Measurements from ENCODE around the gene DLG5. TPM values are rescaled to one million over a fixed set of nuclear protein-coding genes. Genes with fewer than 3 reads are reported as not detected.

DLG5 gene
- total RNA-seq, 4 donors from 2014 or later, result 52.0 to 127 (median 56.3) TPM

- Histone ChIP-seq H3K4me1 (no peaks in the 10 kb centered on the region), H3K4me3 (no peak overlapping the region), H3K9me3 (no peaks in the 10 kb centered on the region), H3K27me3 (no peaks in the 10 kb centered on the region), H3K36me3 (peaks cover 0 to 100% of the 10 kb centered on the region in 2 donors), H3K27ac (no peak overlapping the region)
- TF ChIP-seq CTCF (IDR thresholded peaks at IDR 0.05) (no peak), EP300 (IDR thresholded peaks at IDR 0.05) (no peak), POLR2AphosphoS5 (IDR thresholded peaks at IDR 0.05) (no peak), POLR2A (IDR thresholded peaks at IDR 0.05) (no peak)
- ATAC-seq, result no peak
- WGBS, 2 donors (ENCODE audit: low coverage in 1 of 2), result 95 to 100% methylated on average over 2 to 6 of the region's 6 CpGs
Measured at GRCh38 chr10:77828377-77828776, 98.2 kb downstream of the DLG5 start.

- H3K27ac ChIP-seq, result no peak overlapping the region
- no peaks in the 10 kb centered on the region for H3K4me1 ChIP-seq
Measured at GRCh38 chr10:77827366-77827765, 99.2 kb downstream of the DLG5 start.

DNA sequence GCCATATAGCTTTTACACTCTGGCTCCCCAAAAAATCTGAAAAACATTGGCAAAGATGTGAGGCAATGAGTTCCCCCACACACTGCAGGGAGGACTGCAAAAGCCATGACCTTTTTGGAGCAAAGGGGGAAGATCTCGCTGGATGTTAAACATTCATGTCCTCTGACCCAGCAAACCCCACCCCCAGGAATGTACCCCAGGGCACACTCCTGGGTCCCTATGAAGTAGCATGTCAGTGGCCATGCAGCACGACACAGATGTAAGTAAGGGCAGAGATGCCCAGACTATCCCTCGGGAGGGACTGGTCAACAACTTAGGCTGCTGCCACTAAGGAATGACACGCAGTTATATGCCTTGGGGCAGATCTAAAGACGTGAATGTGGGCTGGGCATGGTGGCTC lies 100.6 kb downstream of the DLG5 start:
- no peak for ATAC-seq
- WGBS, 2 donors (ENCODE audit: low coverage in 1 of 2), result 57 to 90% methylated on average over 2 of the region's 5 CpGs
- Histone ChIP-seq H3K9me3 (no peaks in the 10 kb centered on the region), H3K27ac (no peak overlapping the region), H3K27me3 (no peaks in the 10 kb centered on the region), H3K4me3 (no peak overlapping the region), H3K36me3 (peaks cover 0 to 98% of the 10 kb centered on the region in 2 donors), H3K4me1 (peaks cover 0 to 4% (median 0%) of the 10 kb centered on the region in 3 donors)
- TF ChIP-seq POLR2A (IDR thresholded peaks at IDR 0.05), result no peak
- no peak for TF ChIP-seq CTCF (IDR thresholded peaks at IDR 0.05)
- no peak for TF ChIP-seq POLR2AphosphoS5 (IDR thresholded peaks at IDR 0.05)
- TF ChIP-seq EP300 (IDR thresholded peaks at IDR 0.05), result no peak

More at GRCh38 chr10:77827366-77827765, 99.2 kb downstream of the DLG5 start:
- TF ChIP-seq EP300 (IDR thresholded peaks at IDR 0.05) (no peak), CTCF (IDR thresholded peaks at IDR 0.05) (no peak), POLR2A (IDR thresholded peaks at IDR 0.05) (no peak), POLR2AphosphoS5 (IDR thresholded peaks at IDR 0.05) (no peak)
- Histone ChIP-seq H3K9me3 (no peaks in the 10 kb centered on the region), H3K36me3 (peaks cover 0 to 98% of the 10 kb centered on the region in 2 donors), H3K4me3 (no peak overlapping the region), H3K27me3 (no peaks in the 10 kb centered on the region)
- no peak for ATAC-seq
- 94% methylated on average over 9 of the region's 9 CpGs; no CpG with 5 or more reads in 1 of the 2 donors for WGBS, 2 donors (ENCODE audit: low coverage in 1 of 2)

DNA sequence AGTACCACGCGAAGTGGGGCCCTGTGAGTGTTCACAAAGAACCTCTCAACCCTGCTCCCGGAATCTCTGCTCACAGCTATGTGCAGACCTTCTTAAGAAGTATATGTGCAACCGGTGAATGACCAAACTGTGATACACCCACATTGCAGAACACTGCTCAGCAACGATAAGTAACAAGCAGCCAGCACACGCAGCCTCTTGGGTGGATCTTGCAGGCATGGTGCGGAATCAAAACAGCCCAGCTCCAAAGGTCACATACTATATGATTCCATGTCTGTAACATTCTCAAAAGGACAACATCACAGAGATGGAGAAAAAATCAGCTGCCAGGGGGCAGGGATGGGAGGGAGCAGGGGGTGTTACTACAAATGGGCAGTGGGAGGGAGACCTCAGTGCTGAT lies 101.6 kb downstream of the DLG5 start:
- Histone ChIP-seq H3K4me1 (peaks cover 0 to 4% (median 0%) of the 10 kb centered on the region in 3 donors), H3K9me3 (no peaks in the 10 kb centered on the region), H3K27ac (no peak overlapping the region), H3K4me3 (no peak overlapping the region), H3K27me3 (no peaks in the 10 kb centered on the region), H3K36me3 (peaks cover 0 to 98% of the 10 kb centered on the region in 2 donors)
- TF ChIP-seq CTCF (IDR thresholded peaks at IDR 0.05), result no peak
- no peak for TF ChIP-seq EP300 (IDR thresholded peaks at IDR 0.05)
- TF ChIP-seq POLR2A (IDR thresholded peaks at IDR 0.05), result no peak
- TF ChIP-seq POLR2AphosphoS5 (IDR thresholded peaks at IDR 0.05), result no peak
- 91 to 100% methylated on average over 3 to 5 of the region's 7 CpGs for WGBS, 2 donors (ENCODE audit: low coverage in 1 of 2)
- no peak for ATAC-seq

DNA sequence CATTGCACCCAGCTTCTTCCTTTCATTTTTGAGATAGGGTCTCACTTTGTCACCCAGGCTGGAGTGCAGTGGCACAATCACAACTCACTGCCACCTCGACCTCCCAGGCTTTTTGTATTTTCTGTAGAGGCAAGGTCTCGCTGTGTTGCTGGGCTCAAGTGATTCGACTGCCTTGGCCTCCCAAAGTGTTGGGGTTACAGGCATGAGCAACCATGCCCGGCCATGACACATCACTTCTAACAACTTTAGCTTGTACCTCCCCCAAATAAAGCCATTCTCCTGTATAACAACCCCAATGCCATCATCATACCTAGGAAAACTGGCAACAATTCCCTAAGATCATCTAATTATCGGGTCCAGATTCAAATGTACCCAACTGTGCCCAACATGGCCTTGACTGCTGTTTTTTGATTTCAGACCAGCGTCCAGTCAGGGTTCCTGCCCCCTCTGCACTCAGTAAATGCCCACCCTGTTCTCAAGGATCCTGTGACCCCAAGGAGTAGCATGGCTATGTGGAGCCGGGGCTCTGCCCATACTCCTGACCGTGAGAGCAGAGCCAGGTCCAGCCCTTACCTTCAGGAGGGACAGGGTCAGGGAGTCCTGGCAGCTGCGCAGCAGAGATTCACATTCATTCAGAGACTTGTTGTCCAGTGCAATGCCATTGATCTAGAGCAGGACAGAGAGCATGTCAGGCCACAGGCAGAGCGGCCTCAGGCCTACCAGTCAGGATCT lies 102.6 kb downstream of the DLG5 start:
- 94 to 100% methylated on average over 2 to 6 of the region's 10 CpGs for WGBS, 2 donors (ENCODE audit: low coverage in 1 of 2)
- no peak for TF ChIP-seq POLR2AphosphoS5 (IDR thresholded peaks at IDR 0.05)
- TF ChIP-seq CTCF (IDR thresholded peaks at IDR 0.05), result no peak
- no peak for TF ChIP-seq EP300 (IDR thresholded peaks at IDR 0.05)
- no peak for TF ChIP-seq POLR2A (IDR thresholded peaks at IDR 0.05)
- Histone ChIP-seq H3K4me3 (no peak overlapping the region), H3K4me1 (peaks cover 0 to 4% (median 0%) of the 10 kb centered on the region in 3 donors), H3K27ac (no peak overlapping the region), H3K27me3 (no peaks in the 10 kb centered on the region), H3K9me3 (no peaks in the 10 kb centered on the region), H3K36me3 (peaks cover 0 to 98% of the 10 kb centered on the region in 2 donors)
- no peak for ATAC-seq

Data from gastroesophageal sphincter (tissue), 4 donors.